RWPE1 (cell line): ENCODE measurements around the gene NUDT8.
"Not testable (repeated sequence)": the region's sequence is repeated elsewhere in the genome, so short reads cannot be mapped to it uniquely, and the experiment has no call there.

Source experiments
- CTCF ChIA-PET: fragments of 350-600 bp; sonication (Branson Sonifier 250); formaldehyde crosslinking; extraction: SDS; loops from one replicate; lab custom pipeline; 2021; lab: Yijun Ruan, JAX
- POLR2A ChIA-PET: fragments of 400-600 bp; formaldehyde crosslinking; extraction: SDS; loops from one replicate; lab custom pipeline; 2020; ENCODE audit warnings: antibody characterized with exemption; ENCODE audit not compliant: low non-redundant PET; lab: Yijun Ruan, JAX
- DNase-seq: peaks from one replicate; pipeline ENCODE4 v3.0.0; 2012; ENCODE audit warnings: low spot score
- H3K27ac ChIP-seq: fragments of 450-650 bp; 2 replicates; pipeline ENCODE4 v1.5.1; 2017
- CTCF ChIP-seq: fragments of 450-650 bp; conservative IDR thresholded peaks from 2 replicates; pipeline ENCODE4 v1.5.1; 2017; ENCODE audit warnings: low read depth, mild to moderate bottlenecking

The NUDT8 gene

GRCh38 chr11:67596753-67597300 is 32.9 kb downstream of the NUDT8 start:
- ChIA-PET CTCF (interaction anchor here (0.6 kb wide), 1 partner anchor 405 kb away, joined by 3 read pairs; no protein-coding TSS in a partner anchor), POLR2A (no interaction called here)
- no peak for TF ChIP-seq CTCF
- H3K27ac ChIP-seq = no peak overlapping the region
- DNase-seq = no peak

GRCh38 chr11:67594480-67594879 is 35.3 kb downstream of the NUDT8 start:
- TF ChIP-seq CTCF = no peak
- ChIA-PET POLR2A (interaction anchor here (0.6 kb wide), 1 partner anchor 73 kb away, joined by 5 read pairs; no protein-coding TSS in a partner anchor), CTCF (no interaction called here)
- no peak overlapping the region for H3K27ac ChIP-seq
- DNase-seq = no peak

- DNase-seq = no peak
- TF ChIP-seq CTCF = no peak
- CTCF ChIA-PET = interaction anchor here (0.9 to 1.3 kb wide), 2 partner anchors 9 to 21 kb away, joined by 3 read pairs; no protein-coding TSS in a partner anchor
- H3K27ac ChIP-seq = peak overlapping the region; percentile 70
- POLR2A ChIA-PET = interaction anchor here (0.5 kb wide), 1 partner anchor 150 kb away, joined by 6 read pairs; the partner anchor contains the start of gene CORO1B
Observed at GRCh38 chr11:67593565-67593905, 36.2 kb downstream of the NUDT8 start.

- POLR2A ChIA-PET = no interaction called here
- CTCF ChIA-PET = interaction anchor here (0.6 to 1.3 kb wide), 6 partner anchors 9 to 182 kb away, joined by 3 to 4 read pairs (median 3); partner anchors contain the start of gene NUDT8
- no peak for TF ChIP-seq CTCF
- H3K27ac ChIP-seq = peak overlapping the region; percentile 70
- no peak for DNase-seq
Observed at GRCh38 chr11:67592880-67593564, 36.7 kb downstream of the NUDT8 start.

- POLR2A ChIA-PET, DNase-seq, CTCF ChIA-PET: not testable (repeated sequence)
- H3K27ac ChIP-seq = peak overlapping the region; percentile 58
Observed at GRCh38 chr11:67588899-67589415, 40.8 kb downstream of the NUDT8 start.

- H3K27ac ChIP-seq = peak overlapping the region; percentile 99
- no peak for DNase-seq
- ChIA-PET POLR2A (no interaction called here), CTCF (interaction anchor here (1.4 kb wide), 1 partner anchor 16 kb away, joined by 3 read pairs; no protein-coding TSS in a partner anchor)
- no peak for TF ChIP-seq CTCF
Observed at GRCh38 chr11:67588136-67588503, 41.6 kb downstream of the NUDT8 start.
